COR-L47 (cell line): Measurements from ENCODE around the gene RYR2.
"Not testable (repeated sequence)": the region's sequence is repeated elsewhere in the genome, so short reads cannot be mapped to it uniquely, and the experiment has no call there.

Experiments used
- DNase-seq: peaks from one replicate; lab custom pipeline; 2025; lab: John Stamatoyannopoulos, UW

The RYR2 gene

DNA sequence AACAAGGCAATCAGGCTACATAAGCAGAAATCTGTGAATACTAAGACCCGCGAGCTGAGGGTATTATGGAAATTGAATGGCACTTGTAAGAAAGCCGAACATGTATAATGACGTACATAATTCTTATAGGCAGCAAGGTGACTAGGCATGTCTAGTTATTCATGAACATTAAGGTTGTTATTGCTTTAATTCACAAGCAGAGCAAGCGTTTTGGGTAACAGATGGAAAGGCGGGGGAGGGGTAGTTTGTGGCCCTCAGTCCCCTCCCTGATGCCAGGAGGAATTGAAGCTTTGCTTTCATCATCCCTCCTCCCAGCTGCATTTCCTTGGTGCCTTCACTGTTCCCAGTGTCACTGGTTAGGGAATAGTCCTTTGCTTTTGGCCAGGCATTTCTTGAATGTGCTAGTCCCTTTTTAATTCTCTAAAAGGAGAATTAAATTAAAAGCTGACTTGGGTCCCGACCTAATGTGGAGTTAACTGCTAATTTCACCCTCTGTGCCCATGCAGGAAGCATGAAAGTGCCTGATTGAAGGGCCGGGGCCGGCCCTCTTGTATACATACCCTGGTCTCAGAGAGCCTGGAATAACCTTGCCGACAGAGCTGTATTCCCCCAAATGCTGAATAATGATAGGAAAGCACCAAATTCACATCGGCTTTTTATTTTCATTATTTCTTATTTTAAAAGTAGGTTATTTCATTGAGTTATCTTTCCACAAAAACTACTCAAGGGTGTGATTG lies 42.5 kb downstream of the RYR2 start:
- DNase-seq: no peak

DNA sequence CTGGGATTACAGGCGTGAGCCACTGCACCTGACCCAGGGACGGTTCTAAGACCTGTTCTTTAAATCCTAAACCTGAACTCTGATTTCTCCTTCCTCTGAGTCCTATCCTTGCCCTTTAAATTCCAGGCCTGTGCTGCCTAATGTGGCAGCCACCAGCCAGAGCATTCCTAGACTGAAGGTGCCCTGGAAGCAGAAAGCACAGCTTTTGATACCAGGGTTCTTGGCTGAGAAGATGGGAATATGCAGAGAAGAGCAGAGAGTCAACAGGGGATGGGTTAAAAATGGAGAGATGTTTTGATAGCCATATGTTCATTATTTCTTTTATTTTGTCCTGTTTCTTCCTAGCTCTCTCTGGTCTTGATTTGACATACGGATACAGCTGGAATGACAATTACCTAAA lies 49.7 kb downstream of the RYR2 start:
- DNase-seq: no peak

DNA sequence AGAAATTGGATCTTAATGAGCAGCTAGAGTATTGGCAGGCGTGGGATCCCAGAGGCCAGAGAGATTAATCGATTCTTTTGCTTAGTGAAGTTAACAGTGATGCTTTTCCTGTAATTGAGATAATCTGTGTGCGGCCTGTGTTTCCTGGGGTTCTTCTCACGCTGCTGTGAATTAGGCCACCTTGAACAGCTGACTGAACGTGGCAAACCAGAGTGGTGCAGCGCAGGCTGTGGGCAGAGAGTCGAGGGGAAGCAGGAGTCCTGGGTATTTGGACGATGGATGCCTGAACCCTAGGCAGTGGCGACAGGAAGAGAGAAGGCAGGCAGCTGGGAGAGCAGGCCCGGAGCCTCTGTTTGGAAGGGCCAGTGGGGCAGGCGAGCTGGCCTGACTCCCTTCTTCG lies 51.7 kb downstream of the RYR2 start:
- no peak for DNase-seq

DNA sequence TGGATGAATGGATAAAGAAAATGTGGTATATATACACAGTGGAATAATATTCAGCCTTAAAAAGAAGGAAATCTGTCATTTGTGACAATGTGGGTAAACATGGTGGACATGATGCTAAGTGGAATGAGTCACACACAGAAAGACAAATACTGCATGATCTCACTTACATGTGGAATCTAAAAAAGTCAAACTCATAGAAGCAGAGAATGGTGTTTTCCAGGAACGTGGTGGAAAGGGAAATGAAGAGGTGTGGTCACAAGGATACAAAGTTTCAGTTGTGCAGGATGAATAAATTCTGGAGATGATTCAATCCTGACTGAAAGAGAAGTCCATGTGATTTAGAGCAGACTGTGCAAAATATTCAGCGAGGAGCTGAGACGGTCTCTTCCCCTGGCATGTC lies 56.6 kb downstream of the RYR2 start:
- DNase-seq: no peak

DNA sequence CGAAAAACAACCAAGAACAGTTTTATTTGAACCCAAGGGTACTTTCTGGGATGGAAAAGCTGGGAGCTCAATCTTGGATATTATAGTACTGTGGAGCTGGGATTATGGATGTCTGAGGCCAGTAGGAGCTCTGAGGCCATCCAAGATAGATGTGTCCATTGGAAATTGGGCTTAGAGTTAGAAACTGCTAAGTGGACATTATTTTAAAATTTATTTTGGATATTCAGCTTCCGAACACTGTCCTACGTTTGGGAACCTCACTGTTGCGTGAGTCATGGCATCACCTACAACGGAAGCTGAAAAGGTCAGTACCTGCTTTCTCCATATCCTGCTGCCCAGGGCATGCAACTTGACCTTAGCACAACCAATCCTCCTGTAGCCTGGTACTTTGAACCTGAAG lies 61.0 kb downstream of the RYR2 start:
- DNase-seq: no peak

DNA sequence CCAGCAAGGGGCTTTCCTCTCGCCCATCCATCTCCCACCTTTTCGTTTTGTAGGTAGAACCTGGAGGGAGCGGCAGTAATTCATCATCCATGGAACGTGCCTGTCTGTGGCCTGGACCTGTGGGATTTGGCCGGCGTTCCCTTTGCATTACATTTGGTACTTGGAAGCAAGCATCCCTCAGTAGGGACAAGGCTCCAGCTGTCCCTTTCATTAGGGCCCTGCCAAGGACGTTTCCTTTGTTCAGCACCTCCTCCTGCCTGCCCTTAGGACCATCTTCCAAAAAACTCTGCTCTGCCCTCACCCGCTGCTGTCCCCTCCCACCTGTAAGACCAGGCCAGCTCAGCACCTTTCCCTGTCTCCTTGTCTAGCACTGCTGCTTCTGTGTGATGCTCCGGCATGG lies 62.1 kb downstream of the RYR2 start:
- no peak for DNase-seq

DNA sequence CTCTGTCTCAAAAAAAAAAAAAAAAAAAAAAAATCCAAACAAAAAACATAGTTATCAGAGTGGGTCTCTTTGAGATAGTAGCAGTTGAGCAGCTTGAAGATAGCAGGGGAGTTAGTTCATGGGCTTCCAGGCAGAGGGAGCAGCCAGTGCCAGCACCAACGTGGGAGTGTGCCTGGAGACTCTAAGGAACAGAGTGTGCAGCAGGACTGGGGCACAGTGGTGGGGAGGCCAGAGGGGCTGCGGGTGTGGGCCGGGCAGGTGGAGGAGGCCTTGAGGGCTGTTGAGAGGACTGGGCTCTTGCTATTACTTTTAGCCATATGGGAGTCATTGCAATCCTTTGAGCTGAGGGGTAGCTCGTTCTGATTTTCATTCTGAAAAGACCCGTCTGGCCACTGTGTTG lies 63.8 kb downstream of the RYR2 start:
- DNase-seq: no peak

DNA sequence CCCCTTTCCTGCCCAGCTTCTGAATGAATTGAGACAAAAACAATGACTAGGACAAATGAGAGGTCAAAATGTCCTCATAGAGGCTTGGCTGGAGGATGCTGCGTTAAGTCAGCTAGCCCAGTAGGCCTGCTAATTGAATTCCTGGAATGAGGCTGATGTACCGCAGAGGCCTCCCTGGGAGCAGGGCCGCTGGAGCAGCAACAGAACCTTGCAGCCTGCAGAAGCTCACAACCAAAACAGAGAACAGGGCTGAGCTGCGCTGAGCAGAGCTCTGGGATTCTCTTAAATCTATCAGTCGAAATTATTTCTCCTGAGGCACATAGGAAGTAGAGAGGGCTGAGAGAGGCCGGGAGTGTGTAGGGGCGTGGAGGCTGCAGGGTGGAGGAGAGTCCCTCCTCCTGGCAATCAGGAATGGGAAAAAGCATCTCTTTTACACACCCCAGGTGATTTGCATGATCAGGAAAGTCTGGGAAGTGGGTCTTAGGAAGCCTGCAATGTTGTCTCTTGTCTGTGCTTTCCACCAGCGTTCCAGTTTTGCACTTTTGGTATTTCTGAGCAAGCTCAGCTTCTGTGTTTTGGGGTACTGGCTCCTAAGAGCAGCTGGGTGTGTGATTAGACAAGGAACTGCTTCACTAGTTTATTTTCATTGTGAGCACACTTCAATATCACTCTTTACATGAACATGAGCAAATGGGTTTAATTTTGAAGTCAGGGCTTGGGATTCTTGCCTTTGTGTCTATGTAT lies 66.5 kb downstream of the RYR2 start:
- no peak for DNase-seq

DNA sequence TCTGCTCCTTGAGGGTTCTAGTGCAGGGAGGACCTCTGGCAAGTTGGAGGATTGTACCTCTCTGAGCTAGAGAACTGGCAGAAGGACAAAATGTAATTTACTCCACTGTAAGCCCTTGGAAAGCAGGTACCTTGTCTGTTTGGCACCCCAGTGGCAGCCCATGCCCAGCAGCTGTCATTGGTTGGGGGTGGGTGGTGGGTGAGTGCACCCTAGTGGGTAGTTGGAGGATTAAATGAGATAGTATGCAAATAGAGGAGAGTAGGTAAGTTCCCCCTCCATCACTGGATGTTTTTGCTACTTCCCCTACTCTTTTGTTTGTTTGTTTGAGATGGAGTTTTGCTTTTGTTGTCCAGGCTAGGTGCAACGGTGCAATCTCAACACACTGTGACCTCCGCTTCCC lies 69.8 kb downstream of the RYR2 start:
- DNase-seq: no peak

DNA sequence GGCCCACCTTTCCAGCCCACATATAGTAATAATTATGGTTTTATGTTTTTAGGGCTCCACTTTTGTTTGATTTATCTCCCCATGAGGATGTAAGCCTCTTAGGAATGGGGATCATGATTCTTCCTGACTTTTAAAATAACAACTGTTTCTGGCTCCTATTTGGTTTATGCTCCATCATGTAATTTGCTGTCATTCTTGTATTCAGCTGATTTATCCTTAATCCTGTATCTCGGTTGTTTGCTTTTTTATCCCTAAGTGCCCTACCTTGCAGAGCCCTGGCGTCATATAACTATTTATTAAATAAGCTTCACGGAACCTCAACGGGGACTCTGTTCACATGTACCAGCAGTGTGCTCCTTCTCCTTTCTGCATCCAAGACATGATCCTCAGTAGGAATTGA lies 70.7 kb downstream of the RYR2 start:
- DNase-seq: no peak

DNA sequence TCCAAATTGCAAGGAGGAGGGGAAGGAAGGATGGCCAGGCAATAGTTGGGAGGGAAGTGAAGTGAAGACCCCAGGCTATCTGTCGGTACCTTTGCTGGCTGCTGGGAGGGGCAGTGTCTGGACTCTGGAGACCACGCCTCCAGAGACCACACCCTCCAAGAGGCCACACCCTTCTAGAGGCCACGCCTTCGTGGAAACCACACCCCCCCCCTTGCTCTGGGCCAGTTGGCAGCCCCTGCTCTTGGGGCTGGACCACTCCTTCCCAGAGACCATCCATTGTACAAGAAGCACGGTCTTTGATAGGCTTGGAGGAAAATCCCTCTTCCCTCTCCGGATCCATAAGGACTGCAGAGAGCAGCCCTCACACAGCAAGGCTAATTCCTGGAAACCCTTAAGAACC lies 73.1 kb downstream of the RYR2 start:
- no peak for DNase-seq

DNA sequence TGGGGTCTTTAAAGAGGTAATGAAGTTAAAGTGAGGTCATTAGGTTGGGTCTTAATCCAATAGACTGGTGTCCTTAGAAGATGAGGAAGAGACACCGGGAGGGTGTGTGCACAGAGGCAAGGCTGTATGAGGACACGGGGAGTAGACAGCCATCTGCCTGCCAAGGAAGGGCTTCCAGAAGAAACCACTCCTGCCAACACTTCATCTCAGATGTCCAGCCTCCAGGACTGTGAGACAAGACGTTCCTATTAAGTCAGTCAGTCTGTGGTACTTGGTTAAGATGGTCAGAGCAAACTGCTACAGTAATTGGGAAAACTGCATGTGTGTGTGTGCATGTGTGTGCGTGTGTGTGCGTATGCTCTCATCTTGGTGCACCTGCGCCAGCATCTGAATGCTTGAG lies 77.1 kb downstream of the RYR2 start:
- DNase-seq: no peak

DNA sequence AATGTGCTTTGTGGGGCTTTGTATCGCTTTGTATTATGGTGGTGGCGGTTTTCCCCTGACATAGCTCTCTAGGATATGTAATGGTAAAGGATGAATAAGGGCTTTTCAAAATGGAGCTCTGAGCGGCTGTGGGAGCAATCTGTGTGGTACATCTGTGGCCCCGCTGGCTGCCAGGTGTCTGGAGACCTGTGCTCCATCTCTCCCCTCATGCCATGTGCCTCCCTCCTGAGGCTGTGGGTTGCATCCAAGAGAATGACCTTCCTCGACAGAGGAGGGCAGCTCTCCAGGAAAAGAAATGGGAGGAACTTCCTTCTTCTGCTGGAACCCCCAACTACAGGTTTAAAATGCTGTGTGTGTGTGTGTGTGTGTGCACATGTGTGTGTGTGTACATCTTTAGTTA lies 78.7 kb downstream of the RYR2 start:
- no peak for DNase-seq

DNA sequence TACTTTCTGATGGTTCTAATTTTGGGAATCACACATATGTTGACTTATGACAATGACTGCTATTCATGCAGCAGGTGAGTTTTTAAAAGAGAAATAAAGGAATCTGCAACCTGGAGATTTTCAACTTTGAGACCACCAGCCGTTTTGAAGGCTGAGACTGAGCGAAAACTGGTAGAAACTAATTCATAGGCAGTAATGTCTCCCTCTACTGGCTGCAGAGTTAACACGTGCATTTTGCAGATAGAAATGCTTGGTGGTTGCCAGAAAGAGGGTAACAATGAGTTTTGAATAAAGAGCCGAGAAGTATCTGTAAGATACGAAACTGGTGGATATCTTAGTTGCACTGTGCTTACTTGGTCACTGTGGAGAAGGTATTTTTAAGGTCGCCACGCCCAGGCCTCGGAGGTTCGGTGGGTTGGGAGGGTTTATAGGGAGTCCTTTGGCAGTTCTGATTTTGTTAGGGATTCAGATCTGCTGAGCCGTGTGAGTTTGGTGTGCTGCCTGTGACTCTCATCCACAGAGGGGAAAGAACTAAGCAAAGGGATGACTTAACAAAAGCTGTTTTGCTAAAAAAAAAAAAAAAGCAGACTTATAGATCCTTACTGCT lies 83.0 kb downstream of the RYR2 start:
- peak; percentile 11 for DNase-seq

DNA sequence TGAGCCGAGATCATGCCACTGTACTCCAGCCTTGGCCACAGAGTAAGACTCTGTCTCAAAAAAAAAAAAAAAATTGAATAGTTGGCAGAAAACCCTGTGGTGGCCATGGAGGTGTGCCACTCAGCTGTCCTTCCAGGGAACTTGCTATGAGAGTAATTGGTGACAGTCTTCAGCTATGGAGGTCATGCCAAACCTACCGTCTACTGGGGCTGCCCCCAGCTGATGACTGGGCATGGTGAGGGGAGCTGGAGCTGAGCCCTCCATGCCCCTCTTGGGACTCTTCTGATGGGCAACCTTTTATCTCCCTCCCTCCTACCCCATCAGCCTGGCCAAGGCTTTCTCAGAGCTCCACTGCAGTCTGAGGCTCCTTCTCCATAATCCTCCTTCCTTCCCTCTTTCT lies 84.2 kb downstream of the RYR2 start:
- no peak for DNase-seq

DNA sequence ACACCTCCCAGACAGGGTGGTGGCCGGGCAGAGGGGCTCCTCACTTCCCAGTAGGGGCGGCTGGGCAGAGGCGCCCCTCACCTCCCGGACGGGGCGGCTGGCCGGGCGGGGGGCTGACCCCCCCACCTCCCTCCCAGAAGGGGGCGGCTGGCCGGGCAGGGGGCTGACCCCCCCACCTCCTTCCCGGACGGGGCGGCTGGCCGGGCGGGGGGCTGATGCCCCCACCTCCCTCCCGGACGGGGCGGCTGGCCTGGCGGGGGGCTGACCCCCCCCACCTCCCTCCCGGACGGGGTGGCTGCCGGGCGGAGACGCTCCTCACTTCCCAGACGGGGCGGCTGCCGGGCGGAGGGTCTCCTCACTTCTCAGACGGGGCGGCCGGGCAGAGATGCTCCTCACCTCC lies 85.3 kb downstream of the RYR2 start:
- not testable (repeated sequence) for DNase-seq

DNA sequence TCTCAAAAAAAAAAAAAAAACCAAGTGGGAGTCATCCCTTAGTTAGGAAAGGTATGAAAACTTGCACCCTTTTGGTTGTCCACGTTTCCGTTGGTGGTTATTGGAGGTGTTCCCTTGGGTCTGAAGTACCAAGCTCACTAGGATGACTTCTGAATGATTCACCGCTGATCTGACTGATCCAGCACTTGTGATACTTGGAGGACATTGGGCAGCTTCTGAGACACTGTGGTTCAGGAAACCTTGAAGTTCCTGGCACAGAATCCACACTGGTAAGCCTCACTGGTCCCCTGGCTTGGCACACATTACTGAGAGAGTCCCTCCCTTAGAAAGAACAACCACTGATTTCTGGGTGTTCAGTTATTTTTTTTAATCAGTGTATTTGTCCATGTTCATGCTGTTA lies 91.9 kb downstream of the RYR2 start:
- DNase-seq: no peak

DNA sequence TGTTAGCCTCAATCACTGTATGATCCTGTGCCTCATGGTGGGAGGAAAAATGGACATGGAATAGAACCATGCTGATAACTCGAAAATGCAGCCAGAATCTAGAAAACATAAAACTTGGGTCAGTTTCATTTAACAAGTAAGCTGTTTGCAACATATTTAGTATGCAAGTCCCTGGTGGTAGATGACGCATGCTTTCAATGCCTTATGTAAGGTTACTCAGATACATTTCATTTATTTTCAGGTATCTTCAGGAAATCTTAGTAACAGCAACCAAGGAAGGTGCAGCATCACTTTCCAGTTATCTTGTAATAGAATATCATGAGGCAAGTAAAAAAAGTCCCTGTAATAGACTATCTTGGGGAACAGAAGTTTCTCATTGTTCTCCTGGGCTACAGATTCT lies 92.9 kb downstream of the RYR2 start:
- DNase-seq: no peak

DNA sequence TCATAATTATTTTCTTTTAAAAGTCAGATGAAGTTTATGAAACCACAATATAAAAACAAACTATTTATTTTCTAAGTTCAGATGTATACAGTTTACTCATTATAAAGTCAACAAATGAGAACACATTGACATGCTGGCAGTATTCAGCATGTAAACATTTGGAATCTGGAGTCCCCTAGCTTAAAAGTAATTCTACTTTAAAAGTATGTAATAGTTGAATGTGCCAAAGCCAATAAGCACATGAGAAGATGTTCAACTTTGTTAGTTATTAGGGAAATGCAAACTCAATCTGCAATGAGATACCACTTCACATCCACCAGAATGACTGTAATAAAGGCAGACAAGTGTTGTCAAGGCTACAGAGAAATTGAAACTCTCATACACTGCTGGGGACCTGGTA lies 96.6 kb downstream of the RYR2 start:
- no peak for DNase-seq

DNA sequence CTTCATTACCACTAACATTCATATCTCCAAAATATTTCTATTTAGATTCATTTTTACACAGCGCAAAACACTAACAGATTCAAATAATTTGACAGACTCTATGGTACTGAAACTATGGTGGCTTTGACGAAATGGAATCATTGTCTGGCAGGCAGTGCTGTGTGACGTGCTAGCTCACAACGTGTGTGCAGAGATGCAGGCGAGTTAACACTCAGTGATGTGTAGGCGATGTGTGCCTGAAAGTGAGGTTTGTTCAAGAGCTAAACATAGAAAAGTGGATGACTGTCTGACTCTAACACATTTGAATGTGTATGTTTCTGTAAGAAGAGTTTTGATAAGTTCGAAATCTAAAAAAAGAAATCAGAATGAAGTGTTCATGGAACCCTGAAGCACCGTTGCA lies 97.7 kb downstream of the RYR2 start:
- no peak for DNase-seq

DNA sequence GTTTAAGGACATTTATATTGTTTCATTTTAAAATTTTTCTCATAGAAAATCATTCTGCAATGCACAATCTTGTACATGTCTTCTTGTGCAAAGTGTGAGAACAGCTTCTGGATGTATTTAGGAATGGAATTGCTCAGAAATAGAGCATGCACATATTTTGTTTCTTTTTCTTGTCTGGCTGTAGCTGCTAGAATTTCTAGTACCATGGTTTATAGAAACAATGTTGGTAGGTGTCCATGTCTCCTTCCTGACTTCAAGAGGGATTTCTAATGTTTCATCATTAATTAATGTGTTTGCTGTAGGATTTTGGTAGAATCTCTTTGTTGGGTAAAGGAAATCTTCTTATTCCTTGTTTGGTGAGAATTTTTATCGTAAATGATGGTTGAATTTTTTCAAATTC lies 99.0 kb downstream of the RYR2 start:
- DNase-seq: no peak

DNA sequence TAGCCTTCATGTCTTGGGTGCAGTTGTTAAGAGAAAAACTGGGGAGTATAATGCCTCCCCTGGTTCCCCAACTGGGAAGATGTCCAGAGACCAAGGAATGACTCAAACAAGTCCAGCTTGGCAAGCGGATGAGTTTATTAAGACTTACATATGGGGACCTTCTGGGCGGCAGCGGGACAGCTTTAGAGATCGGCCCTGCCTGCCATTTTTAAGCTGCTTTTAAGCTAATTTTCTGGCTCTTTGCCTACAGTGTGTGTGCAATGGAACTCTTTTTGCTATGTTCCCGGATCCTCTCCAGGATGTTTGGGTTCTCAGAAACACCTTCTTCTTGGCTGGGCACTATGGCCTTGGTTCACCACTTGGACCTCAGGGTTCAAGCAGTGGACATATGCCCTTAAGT lies 99.5 kb downstream of the RYR2 start:
- no peak for DNase-seq

DNA sequence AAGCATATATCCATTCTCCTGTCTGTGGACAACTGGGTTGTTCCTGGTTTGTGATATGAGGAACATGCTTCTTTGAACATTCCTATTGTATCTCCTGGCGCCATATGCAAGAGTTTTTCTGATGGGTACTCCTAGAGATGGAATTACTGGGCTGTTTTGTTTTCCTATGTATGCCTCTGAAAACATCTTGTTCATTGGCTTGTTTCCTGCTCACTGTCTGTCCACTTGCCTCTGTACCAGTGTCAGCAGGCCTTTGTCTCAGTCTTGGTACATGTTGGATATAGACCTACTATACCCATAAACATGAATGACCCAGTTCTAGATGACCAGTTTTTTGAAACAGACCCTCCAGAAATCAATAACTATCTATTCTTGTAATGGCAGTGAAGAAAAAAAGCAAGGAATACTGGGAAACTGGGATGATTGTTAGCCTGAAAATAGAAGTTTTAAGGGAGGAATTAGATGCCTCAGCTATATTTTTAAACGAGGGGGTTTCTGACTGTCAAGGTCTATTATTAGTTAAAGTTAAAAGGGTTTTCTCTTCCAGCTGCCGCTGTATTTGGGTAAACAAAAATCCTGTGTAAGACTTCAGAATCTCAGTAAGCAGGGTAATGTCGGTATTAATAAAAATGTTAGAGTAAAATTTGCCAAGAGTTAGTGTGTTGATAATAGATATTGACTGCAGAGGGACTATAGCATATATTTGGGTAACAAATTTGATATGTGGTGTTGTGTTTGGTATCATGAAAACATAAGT lies 103.6 kb downstream of the RYR2 start:
- no peak for DNase-seq
